Measurements from ENCODE around the gene LCE1A. TPM values are rescaled to one million over a fixed set of nuclear protein-coding genes. Genes with fewer than 3 reads are reported as not detected.

The LCE1A gene, protein sequence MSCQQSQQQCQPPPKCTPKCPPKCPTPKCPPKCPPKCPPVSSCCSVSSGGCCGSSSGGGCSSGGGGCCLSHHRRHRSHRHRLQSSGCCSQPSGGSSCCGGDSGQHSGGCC
- total RNA-seq (2021): not detected in 2 replicates
- not detected for Bru-seq, nascent RNA
- BruChase-seq, experiment 1, labeled RNA remaining after a 2-hour chase: not detected
- not detected for BruChase-seq, experiment 2, labeled RNA remaining after a 6-hour chase
- long read RNA-seq: 0 reads

DNA sequence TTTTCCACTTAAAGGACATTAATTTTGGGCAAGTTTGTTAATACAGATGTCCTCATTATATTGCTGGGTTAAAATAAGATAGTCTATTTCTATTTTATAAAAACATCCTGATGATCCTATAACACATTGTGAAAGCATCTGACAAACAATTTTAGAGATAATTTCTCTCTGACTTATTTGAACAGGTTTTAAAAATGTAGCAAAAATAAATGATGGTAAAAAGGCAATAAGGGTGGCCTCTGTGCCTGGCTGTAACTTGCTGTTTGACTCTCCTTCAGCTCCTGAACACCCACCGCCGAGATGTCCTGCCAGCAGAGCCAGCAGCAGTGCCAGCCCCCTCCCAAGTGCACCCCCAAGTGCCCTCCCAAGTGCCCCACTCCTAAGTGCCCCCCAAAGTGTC is at the start of gene LCE1A:
Gene LCE1A, plus strand, starts transcription at position 301 of the 400 bp plus-strand sequence. Its CDS starts 0 bp downstream, at position 301.
- BruUV-seq (replicated peaks): no TSS peak
- no peaks in the 10 kb centered on the region for H3K9me3 ChIP-seq (ENCODE audit: low read depth, low read length, poor library complexity, severe bottlenecking)
- H3K27me3 ChIP-seq (replicated peaks; ENCODE audit: insufficient read depth, low read depth, low read length, poor library complexity): peaks cover 54% of the 10 kb centered on the region
- TF ChIP-seq, protein P1, sequence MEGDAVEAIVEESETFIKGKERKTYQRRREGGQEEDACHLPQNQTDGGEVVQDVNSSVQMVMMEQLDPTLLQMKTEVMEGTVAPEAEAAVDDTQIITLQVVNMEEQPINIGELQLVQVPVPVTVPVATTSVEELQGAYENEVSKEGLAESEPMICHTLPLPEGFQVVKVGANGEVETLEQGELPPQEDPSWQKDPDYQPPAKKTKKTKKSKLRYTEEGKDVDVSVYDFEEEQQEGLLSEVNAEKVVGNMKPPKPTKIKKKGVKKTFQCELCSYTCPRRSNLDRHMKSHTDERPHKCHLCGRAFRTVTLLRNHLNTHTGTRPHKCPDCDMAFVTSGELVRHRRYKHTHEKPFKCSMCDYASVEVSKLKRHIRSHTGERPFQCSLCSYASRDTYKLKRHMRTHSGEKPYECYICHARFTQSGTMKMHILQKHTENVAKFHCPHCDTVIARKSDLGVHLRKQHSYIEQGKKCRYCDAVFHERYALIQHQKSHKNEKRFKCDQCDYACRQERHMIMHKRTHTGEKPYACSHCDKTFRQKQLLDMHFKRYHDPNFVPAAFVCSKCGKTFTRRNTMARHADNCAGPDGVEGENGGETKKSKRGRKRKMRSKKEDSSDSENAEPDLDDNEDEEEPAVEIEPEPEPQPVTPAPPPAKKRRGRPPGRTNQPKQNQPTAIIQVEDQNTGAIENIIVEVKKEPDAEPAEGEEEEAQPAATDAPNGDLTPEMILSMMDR (conservative IDR thresholded peaks at IDR 0.05; ENCODE audit: low read depth, low read length): no peak
- no peak for TF ChIP-seq EZH2 (IDR thresholded peaks at IDR 0.05; ENCODE audit: borderline replicate concordance, low read depth, low read length, poor library complexity, severe bottlenecking)
- ChIA-PET POLR2A (ENCODE audit: low non-redundant PET) (no interaction called here), CTCF (no interaction called here)
- no peaks in the 10 kb centered on the region for H3K4me1 ChIP-seq (ENCODE audit: insufficient read depth, low read length, poor library complexity, severe bottlenecking)
- intact Hi-C loops (cut with micrococcal nuclease; ENCODE audit: unreplicated experiment): no loop called here
- H3K4me3 ChIP-seq (ENCODE audit: low read depth, low read length, poor library complexity, severe bottlenecking): no peak within 1 kb of the TSS
- H3K27ac ChIP-seq (ENCODE audit: low read depth, low read length, poor library complexity, severe bottlenecking): no peak within 1 kb of the TSS
- no peak for DNase-seq (ENCODE audit: low spot score)
- no peaks in the 10 kb centered on the region for H3K36me3 ChIP-seq (ENCODE audit: insufficient read depth, low read length, poor library complexity, severe bottlenecking)

DNA sequence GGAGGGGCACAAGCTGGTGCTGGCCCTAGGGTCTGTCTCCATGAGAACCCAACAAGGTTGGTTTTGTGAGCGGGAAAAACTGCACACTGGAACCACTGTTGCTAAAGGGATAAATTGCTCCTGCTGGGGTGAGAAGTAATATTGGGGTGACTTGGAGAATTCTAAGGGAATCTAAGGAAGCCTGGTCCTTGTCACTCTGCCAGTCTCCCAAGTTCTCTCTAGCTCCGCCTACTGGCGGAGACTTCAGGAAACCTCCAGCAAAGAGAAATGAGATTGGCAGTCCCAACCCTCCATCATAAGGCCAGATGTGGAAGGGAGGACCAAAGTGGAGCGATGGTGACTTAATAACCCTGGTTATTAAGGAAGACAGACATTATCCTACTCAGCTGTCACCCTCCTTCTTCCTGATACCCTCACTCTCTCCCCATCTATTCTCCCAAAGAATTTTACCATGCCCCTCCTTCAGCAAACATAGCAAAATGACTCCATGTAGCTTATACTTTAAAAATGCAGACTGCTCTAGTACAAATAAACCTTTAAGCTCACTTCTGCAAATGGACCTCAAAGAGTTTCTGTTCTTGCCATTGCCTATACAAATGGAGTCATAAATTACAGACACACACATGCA is 49.6 kb upstream of the LCE1A start:
- H3K36me3 ChIP-seq (ENCODE audit: insufficient read depth, low read length, poor library complexity, severe bottlenecking): no peaks in the 10 kb centered on the region
- H3K9me3 ChIP-seq (ENCODE audit: low read depth, low read length, poor library complexity, severe bottlenecking): no peaks in the 10 kb centered on the region
- peak; percentile 42 for DNase-seq (ENCODE audit: low spot score)
- intact Hi-C loops (cut with micrococcal nuclease; ENCODE audit: unreplicated experiment): no loop called here
- CTCF ChIA-PET: no interaction called here
- no TSS peak for BruUV-seq (replicated peaks)
- no peak overlapping the region for H3K27ac ChIP-seq (ENCODE audit: low read depth, low read length, poor library complexity, severe bottlenecking)
- peaks cover 27% of the 10 kb centered on the region for H3K27me3 ChIP-seq (replicated peaks; ENCODE audit: insufficient read depth, low read depth, low read length, poor library complexity)
- H3K4me1 ChIP-seq (ENCODE audit: insufficient read depth, low read length, poor library complexity, severe bottlenecking): no peaks in the 10 kb centered on the region
- no peak overlapping the region for H3K4me3 ChIP-seq (ENCODE audit: low read depth, low read length, poor library complexity, severe bottlenecking)
- POLR2A ChIA-PET (ENCODE audit: low non-redundant PET): no interaction called here
- TF ChIP-seq EZH2 (IDR thresholded peaks at IDR 0.05; ENCODE audit: borderline replicate concordance, low read depth, low read length, poor library complexity, severe bottlenecking): no peak
- TF ChIP-seq, protein P1 (conservative IDR thresholded peaks at IDR 0.05; ENCODE audit: low read depth, low read length): peak; percentile 60

DNA sequence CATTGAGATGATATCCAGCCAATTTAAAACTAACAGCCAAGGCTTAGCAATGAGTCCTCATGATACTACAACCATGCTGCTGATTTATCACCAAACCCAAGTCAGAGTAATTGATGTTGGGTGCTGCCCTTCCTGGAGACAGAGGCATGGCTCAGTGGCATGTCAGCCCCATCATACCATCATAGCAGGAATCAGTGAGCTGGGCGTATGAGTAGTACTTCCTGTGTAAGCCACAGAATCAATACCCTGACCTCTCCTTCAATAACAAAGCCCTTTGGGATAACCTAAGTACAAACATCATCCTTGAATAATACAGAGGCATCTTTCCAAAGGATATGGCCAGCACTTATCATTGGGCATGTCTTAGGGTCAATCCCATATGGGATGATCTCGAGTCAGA is 44.2 kb upstream of the LCE1A start:
- ChIA-PET POLR2A (ENCODE audit: low non-redundant PET) (no interaction called here), CTCF (no interaction called here)
- intact Hi-C loops (cut with micrococcal nuclease; ENCODE audit: unreplicated experiment): no loop called here
- Histone ChIP-seq H3K4me1 (ENCODE audit: insufficient read depth, low read length, poor library complexity, severe bottlenecking) (no peaks in the 10 kb centered on the region), H3K27me3 (replicated peaks; ENCODE audit: insufficient read depth, low read depth, low read length, poor library complexity) (peaks cover 45% of the 10 kb centered on the region), H3K27ac (ENCODE audit: low read depth, low read length, poor library complexity, severe bottlenecking) (no peak overlapping the region), H3K4me3 (ENCODE audit: low read depth, low read length, poor library complexity, severe bottlenecking) (no peak overlapping the region), H3K36me3 (ENCODE audit: insufficient read depth, low read length, poor library complexity, severe bottlenecking) (no peaks in the 10 kb centered on the region), H3K9me3 (ENCODE audit: low read depth, low read length, poor library complexity, severe bottlenecking) (no peaks in the 10 kb centered on the region)
- DNase-seq (ENCODE audit: low spot score): no peak
- no TSS peak for BruUV-seq (replicated peaks)
- TF ChIP-seq, protein P1 (conservative IDR thresholded peaks at IDR 0.05; ENCODE audit: low read depth, low read length): no peak
- no peak for TF ChIP-seq EZH2 (IDR thresholded peaks at IDR 0.05; ENCODE audit: borderline replicate concordance, low read depth, low read length, poor library complexity, severe bottlenecking)

All from A673 (cell line).